GM21737 (cell line): ENCODE measurements around the gene VAMP4.
A peak's percentile ranks its signal among the peaks of the same experiment; 100 is the strongest.
"Not testable (repeated sequence)": the region's sequence is repeated elsewhere in the genome, so short reads cannot be mapped to it uniquely, and the experiment has no call there.

Experiments
- ATAC-seq: cut with Tn5 transposase; IDR thresholded peaks from one replicate; pipeline ENCODE4 v1.9.1; 2021; ENCODE audit warnings: mild to moderate bottlenecking, moderate library complexity; ENCODE audit not compliant: unreplicated experiment

Gene VAMP4

GRCh38 chr1:171753182-171753581, 11.3 kb upstream of the VAMP4 start:
- no peak for ATAC-seq

DNA sequence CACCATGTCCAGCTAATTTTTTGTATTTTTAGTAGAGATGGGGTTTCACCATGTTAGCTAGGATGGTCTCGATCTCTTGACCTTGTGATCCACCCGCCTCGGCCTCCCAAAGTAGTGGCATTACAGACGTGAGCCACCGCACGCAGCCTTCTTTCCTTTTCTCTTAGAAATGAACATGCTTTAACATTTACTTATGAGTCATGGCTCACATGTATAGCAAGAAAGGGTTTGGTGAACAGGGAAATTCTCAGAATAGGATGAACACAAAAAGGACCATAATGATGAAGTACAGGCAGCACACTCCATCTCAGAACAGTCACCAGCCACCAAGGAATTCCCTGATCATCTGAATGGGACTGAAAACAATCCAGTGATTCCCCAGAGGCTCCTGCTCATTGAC, 9.4 kb upstream of the VAMP4 start:
- no peak for ATAC-seq

GRCh38 chr1:171748651-171749050, 6.8 kb upstream of the VAMP4 start:
- no peak for ATAC-seq

GRCh38 chr1:171744986-171745385, 3.1 kb upstream of the VAMP4 start:
- no peak for ATAC-seq

DNA sequence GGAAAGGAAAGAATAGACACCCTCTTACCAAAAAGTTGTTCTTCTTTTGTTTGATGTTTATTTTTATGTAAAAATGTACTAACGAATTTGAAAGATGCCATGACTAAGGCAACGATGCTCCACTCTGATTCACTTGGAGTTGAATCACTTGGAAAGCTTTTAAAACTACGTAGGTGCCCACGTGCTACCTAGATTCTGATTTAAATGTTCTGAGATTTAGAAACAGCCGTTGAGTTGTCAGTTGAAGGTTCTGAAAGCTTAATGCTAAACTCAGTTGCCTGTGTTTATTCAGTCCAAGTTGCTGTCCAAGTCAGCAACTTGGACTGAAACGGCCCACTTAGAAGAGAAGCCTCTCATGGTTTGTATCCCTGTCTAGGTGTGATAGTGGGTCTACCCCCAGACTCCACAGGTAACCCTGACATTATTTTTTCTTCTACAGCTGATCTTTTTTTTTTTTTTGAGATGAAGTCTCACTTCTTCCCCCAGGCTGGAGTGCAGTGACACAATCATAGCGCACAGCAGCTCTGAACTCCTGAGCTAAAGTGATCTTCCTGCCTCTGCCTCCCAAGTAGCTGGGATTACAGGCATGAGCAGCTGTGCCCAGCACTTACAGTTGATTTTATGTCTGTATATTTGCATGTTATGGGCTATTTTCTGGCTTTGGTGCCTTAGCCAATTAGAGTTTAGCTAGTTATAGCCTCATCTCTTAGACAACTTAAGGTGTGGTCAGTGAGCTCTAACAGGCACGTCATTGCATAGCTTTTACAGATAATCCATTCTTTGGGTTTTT, 1.4 kb upstream of the VAMP4 start:
- no peak for ATAC-seq

GRCh38 chr1:171742577-171742922, 685 bp upstream of the VAMP4 start:
- ATAC-seq, result no peak

GRCh38 chr1:171740987-171741871, 636 bp downstream of the VAMP4 start:
- ATAC-seq, result peak; percentile 37

GRCh38 chr1:171740356-171740863, 1.5 kb downstream of the VAMP4 start:
- no peak for ATAC-seq

DNA sequence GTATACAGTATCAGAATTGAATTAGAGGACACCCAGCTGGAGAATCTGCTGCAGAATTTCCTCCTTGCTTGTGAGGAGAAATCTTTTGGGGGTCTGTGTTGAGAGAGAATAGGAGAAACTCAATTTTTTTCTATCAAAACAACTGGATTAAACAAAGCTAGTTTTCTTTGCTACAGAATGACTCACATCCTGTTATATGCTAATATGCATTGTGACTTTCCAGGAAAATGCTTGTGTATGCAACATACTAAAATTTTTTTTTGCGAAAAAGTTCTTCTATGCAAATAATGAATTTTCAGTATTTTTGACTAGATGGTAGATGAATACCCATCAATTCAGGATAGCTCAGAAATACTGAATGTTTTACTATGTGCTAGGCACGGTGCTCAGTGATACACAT, 2.2 kb downstream of the VAMP4 start:
- ATAC-seq, result no peak

GRCh38 chr1:171738911-171739310, 3.0 kb downstream of the VAMP4 start:
- ATAC-seq, result no peak

GRCh38 chr1:171736196-171736595, 5.7 kb downstream of the VAMP4 start:
- ATAC-seq, result no peak

GRCh38 chr1:171730052-171730451, 11.8 kb downstream of the VAMP4 start:
- no peak for ATAC-seq

GRCh38 chr1:171727778-171728177, 14.1 kb downstream of the VAMP4 start:
- no peak for ATAC-seq

GRCh38 chr1:171723180-171723579, 18.7 kb downstream of the VAMP4 start:
- not testable (repeated sequence) for ATAC-seq

- no peak for ATAC-seq
These were observed 23.0 kb downstream of the VAMP4 start for GRCh38 chr1:171718848-171719247.

- ATAC-seq, result no peak
These were observed 23.6 kb downstream of the VAMP4 start for GRCh38 chr1:171718216-171718615.

GRCh38 chr1:171717062-171717718, 24.7 kb downstream of the VAMP4 start:
- ATAC-seq, result no peak

DNA sequence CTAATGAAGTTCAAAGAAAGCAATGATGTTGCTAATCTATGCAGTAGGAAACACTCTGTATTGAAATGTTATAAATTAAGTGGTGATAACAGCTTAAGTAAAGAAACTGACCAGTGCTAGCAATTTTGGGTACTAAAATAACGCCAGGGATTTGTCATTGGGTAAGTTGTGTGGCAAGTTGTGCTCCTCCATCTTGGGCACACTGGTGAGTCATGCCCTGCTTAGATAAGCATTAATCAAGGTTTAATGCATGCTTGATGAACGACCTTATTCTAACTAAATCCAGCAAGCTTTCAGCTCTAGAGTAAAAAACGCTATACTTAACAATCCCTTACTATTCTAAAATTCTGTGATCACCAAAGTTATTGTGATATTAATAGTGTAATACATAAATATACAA, 25.2 kb downstream of the VAMP4 start:
- no peak for ATAC-seq

DNA sequence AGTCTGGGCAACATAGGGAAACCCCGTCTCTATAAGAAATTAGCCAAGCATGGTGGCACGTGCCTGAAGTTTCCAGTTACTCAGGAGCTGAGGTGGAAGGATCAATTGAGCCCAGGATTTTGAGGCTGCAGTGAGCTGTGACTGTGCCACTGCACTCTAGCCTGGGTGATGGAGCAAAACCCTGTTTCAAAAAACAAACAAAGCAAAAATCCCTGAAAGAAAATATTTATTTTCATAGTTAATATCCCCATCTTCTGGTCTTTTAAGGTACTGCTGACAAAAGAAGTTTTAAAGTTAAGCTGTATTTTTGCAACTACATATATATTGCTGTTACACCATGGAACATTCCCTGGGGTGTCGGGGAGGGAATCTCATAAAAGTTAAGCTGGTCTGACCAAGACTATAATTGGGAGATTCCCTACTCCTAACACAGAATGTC, 26.0 kb downstream of the VAMP4 start:
- no peak for ATAC-seq

GRCh38 chr1:171712341-171712740, 29.5 kb downstream of the VAMP4 start:
- ATAC-seq, result no peak

GRCh38 chr1:171711643-171712042, 30.2 kb downstream of the VAMP4 start:
- ATAC-seq, result no peak
